HG02885 (cell line): Measurements from ENCODE around the gene LIN9.

Experiments used
- ATAC-seq: cut with Tn5 transposase; IDR thresholded peaks from one replicate; pipeline ENCODE4 v1.9.1; 2021; ENCODE audit warnings: mild to moderate bottlenecking; ENCODE audit not compliant: unreplicated experiment, poor library complexity

LIN9 gene

DNA sequence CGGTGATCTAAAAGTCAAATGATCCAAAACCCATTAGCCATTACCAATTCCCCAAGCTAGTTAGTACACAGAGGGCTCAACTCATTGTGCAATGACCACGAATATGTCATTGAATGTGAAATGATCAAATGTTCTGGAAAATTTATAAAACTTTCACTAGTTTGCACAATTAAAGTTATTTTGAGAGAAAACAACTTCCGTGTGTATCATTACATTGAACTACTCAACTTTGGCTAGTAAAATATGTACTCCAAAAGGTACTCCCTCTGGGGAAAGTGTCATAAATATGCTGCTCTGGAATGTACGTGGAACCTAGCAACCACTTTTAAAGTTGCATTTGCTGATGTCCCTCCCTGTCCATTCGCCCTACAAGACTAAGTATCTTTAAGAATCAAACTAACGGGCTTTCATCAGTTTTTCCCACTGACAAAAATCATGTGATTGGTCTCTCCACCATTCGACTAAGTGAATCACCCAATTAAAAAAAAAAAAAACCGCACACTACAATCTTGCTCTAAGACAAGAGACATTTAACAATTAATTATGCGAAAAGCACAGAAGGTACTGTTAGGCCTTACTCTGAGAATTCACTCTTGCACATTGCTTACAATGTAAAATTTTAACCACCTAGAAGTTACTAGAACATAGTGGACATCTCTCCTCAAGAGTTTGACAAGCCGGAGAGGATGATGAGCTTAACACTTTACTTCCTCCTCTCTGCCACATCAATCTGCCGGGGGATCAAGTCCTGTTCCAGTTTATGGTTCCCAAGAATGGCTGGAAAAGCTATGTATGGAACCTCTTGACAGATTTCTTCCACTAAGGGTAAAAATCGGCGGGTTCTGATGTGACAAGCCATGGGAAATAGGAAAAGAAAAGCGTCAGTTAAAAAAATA lies 123.6 kb downstream of the LIN9 start:
- ATAC-seq = no peak

DNA sequence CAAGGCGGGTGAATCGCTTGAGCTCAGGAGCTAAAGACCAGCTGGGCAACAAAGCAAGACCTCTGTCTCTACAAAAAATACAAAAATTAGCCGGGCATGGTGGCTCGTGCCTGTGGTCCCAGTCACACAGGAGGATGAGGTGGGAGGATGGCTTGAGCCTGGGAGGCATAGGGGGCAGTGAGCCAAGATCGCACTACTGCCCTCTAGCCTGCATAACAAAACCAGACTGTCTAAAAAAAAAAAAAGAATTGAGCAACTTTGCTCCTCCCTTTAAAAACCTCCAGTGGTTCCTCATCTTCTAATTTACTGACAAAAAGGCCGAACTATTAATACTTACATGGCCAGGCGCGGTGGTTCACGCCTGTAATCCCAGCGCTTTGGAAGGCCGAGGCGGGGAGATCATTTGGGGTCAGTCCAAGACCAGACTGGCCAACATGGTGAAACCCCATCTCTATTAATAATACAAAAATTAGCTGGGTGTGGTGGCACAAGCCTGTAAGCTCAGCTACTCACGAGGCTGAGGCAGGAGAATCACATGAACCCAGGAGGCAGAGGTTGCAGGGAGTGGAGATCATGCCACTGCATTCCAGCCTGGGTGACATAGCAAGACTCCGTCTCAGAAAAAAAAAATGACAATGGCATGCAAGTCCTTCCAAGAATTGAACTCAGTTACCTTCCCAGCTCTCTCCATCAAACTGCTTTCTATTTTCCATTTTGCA lies 126.8 kb downstream of the LIN9 start:
- ATAC-seq = no peak
